Sigmoid colon (tissue), 4 donors: Measurements from ENCODE around the gene COX5B.

Experiments used
- CTCF ChIP-seq, 4 experiments: fragments of 450-650 bp in 3 of 4; fragments of 200-600 bp in 1 of 4; IDR thresholded peaks; one replicate each; pipeline ENCODE4 v1.5.1; 2016 to 2019; ENCODE audit warnings: antibody characterized with exemption in 4 of 4, mild to moderate bottlenecking in 3 of 4, moderate library complexity in 2 of 4
- EP300 ChIP-seq, 4 donors: sonication (generic); formaldehyde crosslinking; IDR thresholded peaks; one replicate each; pipeline ENCODE4 v1.6.1; 2017; ENCODE audit warnings: antibody characterized with exemption in 4 of 4
- POLR2A ChIP-seq, 2 donors: fragments of 450-650 bp; IDR thresholded peaks; one replicate each; pipeline ENCODE4 v1.6.1; 2016; ENCODE audit warnings: antibody characterized with exemption in 2 of 2, mild to moderate bottlenecking in 2 of 2, moderate library complexity in 2 of 2
- POLR2AphosphoS5 ChIP-seq, 4 donors: sonication (generic); formaldehyde crosslinking; IDR thresholded peaks; one replicate each; pipeline ENCODE4 v1.6.1; 2017; ENCODE audit warnings: antibody characterized with exemption in 4 of 4

GRCh38 chr2:97658691-97659157, 12.9 kb downstream of the COX5B start:
- TF ChIP-seq CTCF (IDR thresholded peaks at IDR 0.05) (no peak), POLR2A (IDR thresholded peaks at IDR 0.05) (no peak), POLR2AphosphoS5 (IDR thresholded peaks at IDR 0.05) (no peak), EP300 (IDR thresholded peaks at IDR 0.05) (no peak)
